Measurements from ENCODE around the gene GRHPR. TPM values are rescaled to one million over a fixed set of nuclear protein-coding genes. Genes with fewer than 3 reads are reported as not detected.

Gene GRHPR
- total and polyA plus RNA-seq, 2 of the 8 experiments (the other 6 are each of a cell fraction or from before 2014, with no cell fraction given), result 97.0 to 201 TPM

DNA sequence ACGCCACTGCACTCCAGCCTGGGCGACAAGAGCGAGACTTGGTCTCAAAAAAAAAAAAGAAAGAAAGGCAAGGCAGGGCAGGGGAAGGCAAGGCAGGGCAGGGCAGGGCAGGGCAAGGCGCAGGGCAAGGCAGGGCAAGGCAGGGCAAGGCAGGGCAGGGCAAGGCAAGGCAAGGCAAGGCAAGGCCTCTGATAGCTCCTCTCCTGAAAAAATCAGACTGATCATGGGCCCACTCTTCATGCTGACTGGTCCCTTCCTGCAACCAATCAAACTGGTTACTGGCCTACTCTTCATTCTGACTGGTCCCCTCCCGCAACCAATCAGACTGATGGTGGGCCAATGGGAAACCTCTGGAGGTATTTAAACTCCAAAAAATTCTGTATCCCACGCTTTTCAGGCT, 46.1 kb downstream of the GRHPR start:
- H4K91ac ChIP-seq (replicated peaks; ENCODE audit: insufficient read length, low read length), result no peak overlapping the region
- no peak overlapping the region for H2BK12ac ChIP-seq (ENCODE audit: low read depth, low read length)
- H2AFZ ChIP-seq (ENCODE audit: low read length), result no peak overlapping the region
- H3K9me3 ChIP-seq (ENCODE audit: insufficient read depth in 2 of 2, low read depth in 1 of 2, low read length in 1 of 2), result 0 out of 4 replicates have a peak, but pooled peaks cover 0 to under 1% of the 10 kb centered on the region in 2 experiments
- no peaks in the 10 kb centered on the region for H3K36me3 ChIP-seq (ENCODE audit: control insufficient read depth in 2 of 4, insufficient read depth in 4 of 4, low read length in 3 of 4)
- ChIA-PET POLR2A (ENCODE audit: partially characterized antibody) (interaction anchor here (0.6 to 1.9 kb wide), 6 partner anchors 12 to 382 kb away, joined by 3 to 11 read pairs (median 3); partner anchors contain the start of genes EXOSC3 and POLR1E), CTCF (ENCODE audit: partially characterized antibody) (interaction anchor here (0.6 kb wide), 1 partner anchor 59 kb away, joined by 3 read pairs; no protein-coding TSS in a partner anchor)
- H3K14ac ChIP-seq (ENCODE audit: insufficient read length), result no peak overlapping the region
- TF ChIP-seq POLR2A (IDR thresholded peaks at IDR 0.05; ENCODE audit: control extremely low read depth in 1 of 2, low read depth in 2 of 2, low read length in 2 of 2), result no peak
- TF ChIP-seq ZNF274 (IDR thresholded peaks at IDR 0.05; ENCODE audit: borderline replicate concordance, extremely low read depth, low read length), result no peak
- TF ChIP-seq GTF2F1 (IDR thresholded peaks at IDR 0.05; ENCODE audit: borderline replicate concordance, low read depth, low read length), result no peak
- TF ChIP-seq CREB1 (IDR thresholded peaks at IDR 0.05), result no peak
- TF ChIP-seq SP1 (IDR thresholded peaks at IDR 0.05; ENCODE audit: low read depth, low read length), result peak; percentile 59
- no peak for TF ChIP-seq SIX5 (IDR thresholded peaks at IDR 0.05; ENCODE audit: low read depth, low read length)
- TF ChIP-seq, protein P1, sequence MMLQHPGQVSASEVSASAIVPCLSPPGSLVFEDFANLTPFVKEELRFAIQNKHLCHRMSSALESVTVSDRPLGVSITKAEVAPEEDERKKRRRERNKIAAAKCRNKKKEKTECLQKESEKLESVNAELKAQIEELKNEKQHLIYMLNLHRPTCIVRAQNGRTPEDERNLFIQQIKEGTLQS (IDR thresholded peaks at IDR 0.05; ENCODE audit: insufficient read depth, low read depth, low read length), result no peak
- no peak for TF ChIP-seq JUN (IDR thresholded peaks at IDR 0.05; ENCODE audit: low read depth, low read length)
- no peaks in the 10 kb centered on the region for H3K79me1 ChIP-seq (ENCODE audit: low read depth, low read length)
- no peak overlapping the region for H2BK120ac ChIP-seq (replicated peaks; ENCODE audit: low read depth, low read length)
- no peak for DNase-seq (ENCODE audit: low read depth in 1 of 2, low spot score in 2 of 2)
- peaks cover 6% of the 10 kb centered on the region; the same call in 1 of the 2 replicates for H3K23me2 ChIP-seq (ENCODE audit: low read depth, low read length)
- H2BK20ac ChIP-seq (ENCODE audit: low read length), result no peak overlapping the region
- H2BK15ac ChIP-seq (ENCODE audit: low read length), result no peak overlapping the region
- H3K9ac ChIP-seq (replicated peaks in 1 of 4; ENCODE audit: extremely low read depth in 1 of 4, low read depth in 3 of 4, low read length in 3 of 4), result no peak overlapping the region
- H3K23ac ChIP-seq (ENCODE audit: insufficient read length), result no peak overlapping the region
- no peak overlapping the region for H3K18ac ChIP-seq (ENCODE audit: extremely low read depth, low read length)
- no peak overlapping the region for H4K5ac ChIP-seq (ENCODE audit: insufficient read length, low read depth, low read length)
- no peak overlapping the region for H2AK5ac ChIP-seq (ENCODE audit: low read depth, low read length)
- WGBS, 2 experiments (ENCODE audit: extremely low coverage in 1 of 2, insufficient coverage in 1 of 2, insufficient read length in 1 of 2, insufficient replicate concordance in 2 of 2, low coverage in 1 of 2, low lambda C conversion rate in 2 of 2, missing lambda C conversion rate in 1 of 2), result 84% methylated on average over 3 of the region's 6 CpGs; no CpG with 5 or more reads in 1 of the 2 experiments
- H4K20me1 ChIP-seq (replicated peaks in 1 of 2; ENCODE audit: control insufficient read depth in 1 of 2, insufficient read depth in 2 of 2, low read length in 2 of 2), result peaks cover 0 to 2% of the 10 kb centered on the region in 2 experiments
- no peaks in the 10 kb centered on the region for H3K27me3 ChIP-seq (replicated peaks in 1 of 4; ENCODE audit: control insufficient read depth in 3 of 4, extremely low read depth in 1 of 4, insufficient read depth in 3 of 4, low read length in 3 of 4)
- no peak for FAIRE-seq
- no peak overlapping the region for H2BK5ac ChIP-seq (ENCODE audit: low read depth, low read length)
- no peak overlapping the region for H3K56ac ChIP-seq (replicated peaks; ENCODE audit: insufficient read length, low read depth, low read length)
- no peak overlapping the region for H4K8ac ChIP-seq (ENCODE audit: extremely low read depth, insufficient read depth, low read length)
- peaks cover 2 to 14% (median 5%) of the 10 kb centered on the region in 4 experiments; a peak in 5 of 7 replicates for H3K4me1 ChIP-seq (replicated peaks in 1 of 4; ENCODE audit: control insufficient read depth in 3 of 4, insufficient read depth in 4 of 4, low read length in 3 of 4)
- peaks cover 5 to 10% of the 10 kb centered on the region in 2 experiments for H3K79me2 ChIP-seq (ENCODE audit: control insufficient read depth in 1 of 2, insufficient read depth in 2 of 2, low read length in 2 of 2)
- H3K4me3 ChIP-seq (ENCODE audit: extremely low read depth in 1 of 4, insufficient read depth in 2 of 4, low read depth in 3 of 4, low read length in 4 of 4), result no peak overlapping the region
- H3K4me2 ChIP-seq (ENCODE audit: insufficient read depth in 1 of 2, low read depth in 2 of 2, low read length in 2 of 2), result no peak overlapping the region
- no peak overlapping the region for H3K4ac ChIP-seq (replicated peaks; ENCODE audit: insufficient read length, low read depth, low read length)
- no peak overlapping the region for H3K27ac ChIP-seq (ENCODE audit: low read depth, low read length)

All from H1 (cell line).